ENCODE data around the gene SLC35E1.

Gene SLC35E1

GRCh38 chr19:16598848-16599247 is 26.6 kb upstream of the SLC35E1 start:
- no peak for DNase-seq (ENCODE audit: low read depth in 2 of 2)

- DNase-seq (ENCODE audit: low read depth in 2 of 2) = no peak
Measured at GRCh38 chr19:16596399-16596798, 24.2 kb upstream of the SLC35E1 start.

- no peak for DNase-seq (ENCODE audit: low read depth in 2 of 2)
Measured at GRCh38 chr19:16595097-16595496, 22.9 kb upstream of the SLC35E1 start.

- no peak for DNase-seq (ENCODE audit: low read depth in 2 of 2)
Measured at GRCh38 chr19:16594681-16595091, 22.5 kb upstream of the SLC35E1 start.

- no peak for DNase-seq (ENCODE audit: low read depth in 2 of 2)
Measured at GRCh38 chr19:16594131-16594586, 21.9 kb upstream of the SLC35E1 start.

- DNase-seq (ENCODE audit: low read depth in 2 of 2) = no peak
Measured at GRCh38 chr19:16593181-16593580, 21.0 kb upstream of the SLC35E1 start.

GRCh38 chr19:16591803-16592556 is 19.8 kb upstream of the SLC35E1 start:
- DNase-seq (ENCODE audit: low read depth in 2 of 2) = no peak

GRCh38 chr19:16590876-16591802 is 18.9 kb upstream of the SLC35E1 start:
- no peak for DNase-seq (ENCODE audit: low read depth in 2 of 2)

- DNase-seq (ENCODE audit: low read depth in 2 of 2) = no peak
Measured at GRCh38 chr19:16589917-16590316, 17.7 kb upstream of the SLC35E1 start.

GRCh38 chr19:16588824-16589577 is 16.8 kb upstream of the SLC35E1 start:
- DNase-seq (ENCODE audit: low read depth in 2 of 2) = no peak

GRCh38 chr19:16587833-16588823 is 15.9 kb upstream of the SLC35E1 start:
- no peak for DNase-seq (ENCODE audit: low read depth in 2 of 2)

- no peak for DNase-seq (ENCODE audit: low read depth in 2 of 2)
Measured at GRCh38 chr19:16586991-16587832, 15.0 kb upstream of the SLC35E1 start.

- no peak for DNase-seq (ENCODE audit: low read depth in 2 of 2)
Measured at GRCh38 chr19:16586477-16586871, 14.3 kb upstream of the SLC35E1 start.

GRCh38 chr19:16585808-16586476 is 13.7 kb upstream of the SLC35E1 start:
- no peak for DNase-seq (ENCODE audit: low read depth in 2 of 2)

GRCh38 chr19:16585094-16585801 is 13.0 kb upstream of the SLC35E1 start:
- DNase-seq (ENCODE audit: low read depth in 2 of 2) = no peak

- peak; percentile 49 to 77 for DNase-seq (ENCODE audit: low read depth in 2 of 2)
Measured at GRCh38 chr19:16584248-16585093, 12.3 kb upstream of the SLC35E1 start.

GRCh38 chr19:16582486-16583261 is 10.5 kb upstream of the SLC35E1 start:
- no peak for DNase-seq (ENCODE audit: low read depth in 2 of 2)
